ENCODE data around the gene KCNK7. TPM values are rescaled to one million over a fixed set of nuclear protein-coding genes. Genes with fewer than 3 reads are reported as not detected.

Gene KCNK7
- total RNA-seq, 1 experiment from 2014 or later: 1.8 TPM

GRCh38 chr11:65642014-65642671 lies 46.5 kb upstream of the KCNK7 start:
- H3K18ac ChIP-seq (ENCODE audit: insufficient read length, low read depth, low read length): no peak overlapping the region
- no peak overlapping the region for H2BK15ac ChIP-seq (ENCODE audit: low read depth, low read length)
- H3K27me3 Mint-ChIP-seq (ENCODE audit: low read depth): no peaks in the 10 kb centered on the region
- TF ChIP-seq, protein P1, sequence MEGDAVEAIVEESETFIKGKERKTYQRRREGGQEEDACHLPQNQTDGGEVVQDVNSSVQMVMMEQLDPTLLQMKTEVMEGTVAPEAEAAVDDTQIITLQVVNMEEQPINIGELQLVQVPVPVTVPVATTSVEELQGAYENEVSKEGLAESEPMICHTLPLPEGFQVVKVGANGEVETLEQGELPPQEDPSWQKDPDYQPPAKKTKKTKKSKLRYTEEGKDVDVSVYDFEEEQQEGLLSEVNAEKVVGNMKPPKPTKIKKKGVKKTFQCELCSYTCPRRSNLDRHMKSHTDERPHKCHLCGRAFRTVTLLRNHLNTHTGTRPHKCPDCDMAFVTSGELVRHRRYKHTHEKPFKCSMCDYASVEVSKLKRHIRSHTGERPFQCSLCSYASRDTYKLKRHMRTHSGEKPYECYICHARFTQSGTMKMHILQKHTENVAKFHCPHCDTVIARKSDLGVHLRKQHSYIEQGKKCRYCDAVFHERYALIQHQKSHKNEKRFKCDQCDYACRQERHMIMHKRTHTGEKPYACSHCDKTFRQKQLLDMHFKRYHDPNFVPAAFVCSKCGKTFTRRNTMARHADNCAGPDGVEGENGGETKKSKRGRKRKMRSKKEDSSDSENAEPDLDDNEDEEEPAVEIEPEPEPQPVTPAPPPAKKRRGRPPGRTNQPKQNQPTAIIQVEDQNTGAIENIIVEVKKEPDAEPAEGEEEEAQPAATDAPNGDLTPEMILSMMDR (conservative IDR thresholded peaks at IDR 0.05): no peak
- peak overlapping the region; percentile 47 to 87 for H3K4me3 Mint-ChIP-seq
- no peak overlapping the region for H3K27ac ChIP-seq (ENCODE audit: insufficient read length, low read depth, low read length)
- H3K4ac ChIP-seq (ENCODE audit: low read depth, low read length): no peak overlapping the region
- H4K91ac ChIP-seq (ENCODE audit: insufficient read length, low read depth, low read length): no peak overlapping the region
- H3K79me2 ChIP-seq (ENCODE audit: insufficient read depth, low read length): no peaks in the 10 kb centered on the region
- H3K9ac ChIP-seq (ENCODE audit: extremely low read depth, insufficient read length, low read length): peak overlapping the region; percentile 14
- H2BK20ac ChIP-seq (ENCODE audit: low read depth, low read length, poor library complexity, severe bottlenecking): no peak overlapping the region
- peak; percentile 89 for DNase-seq
- no CpG with 5 or more reads among the region's 49 CpGs for WGBS (ENCODE audit: extremely low coverage, insufficient read length, low lambda C conversion rate)
- H4K20me1 ChIP-seq (ENCODE audit: control insufficient read depth, insufficient read depth, insufficient read length): peaks cover 5% of the 10 kb centered on the region
- no peak overlapping the region for H2AK5ac ChIP-seq (ENCODE audit: insufficient read length, low read length)
- H3K36me3 Mint-ChIP-seq (ENCODE audit: insufficient read depth in 1 of 3, low read depth in 3 of 3): peaks cover 2 to 6% (median 3%) of the 10 kb centered on the region in 3 experiments; a peak in 6 of 7 replicates
- no peak overlapping the region for H2BK12ac ChIP-seq (ENCODE audit: insufficient read length, low read depth, low read length)
- no peak overlapping the region for H3K23ac ChIP-seq (ENCODE audit: insufficient read length, low read depth, low read length)
- H2BK120ac ChIP-seq (ENCODE audit: low read depth, low read length, poor library complexity, severe bottlenecking): no peak overlapping the region
- no peaks in the 10 kb centered on the region for H3K9me3 ChIP-seq (ENCODE audit: control insufficient read depth, low read depth, low read length)
- peaks cover 30 to 36% of the 10 kb centered on the region in 2 experiments for H3K4me1 Mint-ChIP-seq
- H3K14ac ChIP-seq (ENCODE audit: insufficient read depth, low read length): peak overlapping the region; percentile 58; the same call in 1 of the 2 replicates
- no peak overlapping the region for H2AFZ ChIP-seq (ENCODE audit: low read length)
- no peak overlapping the region for H3K56ac ChIP-seq (ENCODE audit: insufficient read length, low read depth, low read length)
- peaks cover 5% of the 10 kb centered on the region; the same call in 1 of the 2 replicates for H3K4me1 ChIP-seq (ENCODE audit: insufficient read depth, low read length)
- peak overlapping the region; percentile 66 to 90 (median 88); a peak in 6 of 7 replicates for H3K27ac Mint-ChIP-seq
- no peaks in the 10 kb centered on the region for H3K27me3 ChIP-seq (ENCODE audit: insufficient read depth, low read length)
- peaks cover 16% of the 10 kb centered on the region for H3K23me2 ChIP-seq (ENCODE audit: insufficient read length, low read depth, low read length, poor library complexity, severe bottlenecking)
- no peak overlapping the region for H4K8ac ChIP-seq (replicated peaks; ENCODE audit: insufficient read length, low read depth, low read length)
- H4K5ac ChIP-seq (ENCODE audit: insufficient read length, low read depth, low read length): no peak overlapping the region
- no peak overlapping the region for H2BK5ac ChIP-seq (ENCODE audit: insufficient read length, low read length)
- H3K79me1 ChIP-seq (ENCODE audit: insufficient read depth, low read depth, low read length, poor library complexity, severe bottlenecking): no peaks in the 10 kb centered on the region
- no peaks in the 10 kb centered on the region for H3K9me3 Mint-ChIP-seq
- peak overlapping the region; percentile 64 for H3K4me2 ChIP-seq (ENCODE audit: insufficient read depth, insufficient read length, low read length)
- H3T11ph ChIP-seq (ENCODE audit: low read length): no peak overlapping the region
